ENCODE results near the gene RHAG.

Gene RHAG

GRCh38 chr6:49558238-49558637, 78.4 kb downstream of the RHAG start:
- no peak for DNase-seq

- no peak for DNase-seq
These were observed 79.5 kb downstream of the RHAG start for GRCh38 chr6:49557177-49557576.

GRCh38 chr6:49556429-49556837, 80.2 kb downstream of the RHAG start:
- DNase-seq, result peak; percentile 59

- no peak for DNase-seq
These were observed 80.7 kb downstream of the RHAG start for GRCh38 chr6:49555951-49556350.

All from NCI-H510A (cell line).